GM18499 (cell line): ENCODE results near the gene KRTAP12-4.
"Not testable (repeated sequence)": the region's sequence is repeated elsewhere in the genome, so short reads cannot be mapped to it uniquely, and the experiment has no call there.

Experiments used
- ATAC-seq: cut with Tn5 transposase; IDR thresholded peaks from one replicate; pipeline ENCODE4 v1.9.1; 2021; ENCODE audit warnings: moderate number of reproducible peaks; ENCODE audit not compliant: insufficient read depth, unreplicated experiment

The KRTAP12-4 gene

DNA sequence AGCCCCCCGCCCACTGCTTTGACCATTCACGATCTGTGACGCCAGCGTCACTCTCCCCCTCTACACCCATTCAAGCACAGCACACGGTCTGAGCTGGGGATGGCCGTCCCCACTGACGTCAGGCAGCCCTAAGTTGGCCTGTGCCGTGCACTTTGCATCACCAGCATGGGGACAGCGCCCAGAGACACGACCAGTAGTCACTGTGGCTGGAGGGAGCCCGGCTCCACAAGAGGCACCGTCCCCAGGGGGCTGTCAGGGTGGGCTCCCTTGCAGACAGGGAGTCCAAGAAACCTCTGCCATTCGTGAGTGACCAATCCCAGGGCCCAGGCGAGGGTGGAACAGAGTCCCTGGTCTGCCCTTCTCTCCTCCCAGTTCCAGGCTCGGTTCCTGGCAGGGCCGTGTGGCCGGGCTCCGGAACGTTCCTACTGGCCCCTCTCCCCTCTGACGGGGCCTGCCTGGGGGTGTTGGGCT is 40.3 kb downstream of the KRTAP12-4 start:
- ATAC-seq: no peak

DNA sequence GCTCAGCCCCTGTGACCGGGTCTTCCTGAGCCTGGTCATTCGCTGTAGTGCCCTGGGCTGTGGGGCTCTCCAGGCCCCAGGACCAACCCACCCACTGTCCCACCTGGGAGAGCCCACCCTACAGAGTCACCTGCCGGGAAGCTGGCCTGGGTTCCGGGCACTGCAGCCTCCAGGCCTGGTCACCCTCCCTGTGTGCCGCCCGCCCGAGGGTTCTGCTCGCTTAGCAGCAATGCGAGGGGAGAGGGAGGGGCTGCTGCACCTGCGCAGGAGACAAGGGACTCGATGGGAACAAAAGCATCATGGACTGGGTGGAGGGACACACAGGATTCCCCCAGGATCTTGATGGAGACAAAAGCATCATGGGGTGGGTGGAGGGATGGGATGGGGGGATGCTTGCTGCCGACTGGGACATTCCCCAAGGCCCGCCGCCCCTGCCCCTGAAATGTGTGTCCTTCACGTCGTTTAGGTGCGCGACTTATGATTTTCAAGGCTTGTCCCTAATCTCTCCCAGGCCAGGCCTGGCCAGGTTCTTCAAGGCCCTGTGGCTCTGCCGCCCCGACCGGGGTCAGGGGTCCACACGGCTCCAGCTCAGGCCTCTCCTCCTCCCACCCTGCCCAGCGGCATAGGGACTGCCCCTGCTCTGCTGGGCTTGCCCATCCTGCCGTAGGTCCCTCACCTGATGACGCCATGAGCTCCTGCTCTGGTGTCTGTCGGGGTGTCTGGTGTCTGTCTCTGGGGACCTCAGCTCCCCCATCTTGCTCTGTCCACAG is 40.9 kb downstream of the KRTAP12-4 start:
- ATAC-seq: no peak

DNA sequence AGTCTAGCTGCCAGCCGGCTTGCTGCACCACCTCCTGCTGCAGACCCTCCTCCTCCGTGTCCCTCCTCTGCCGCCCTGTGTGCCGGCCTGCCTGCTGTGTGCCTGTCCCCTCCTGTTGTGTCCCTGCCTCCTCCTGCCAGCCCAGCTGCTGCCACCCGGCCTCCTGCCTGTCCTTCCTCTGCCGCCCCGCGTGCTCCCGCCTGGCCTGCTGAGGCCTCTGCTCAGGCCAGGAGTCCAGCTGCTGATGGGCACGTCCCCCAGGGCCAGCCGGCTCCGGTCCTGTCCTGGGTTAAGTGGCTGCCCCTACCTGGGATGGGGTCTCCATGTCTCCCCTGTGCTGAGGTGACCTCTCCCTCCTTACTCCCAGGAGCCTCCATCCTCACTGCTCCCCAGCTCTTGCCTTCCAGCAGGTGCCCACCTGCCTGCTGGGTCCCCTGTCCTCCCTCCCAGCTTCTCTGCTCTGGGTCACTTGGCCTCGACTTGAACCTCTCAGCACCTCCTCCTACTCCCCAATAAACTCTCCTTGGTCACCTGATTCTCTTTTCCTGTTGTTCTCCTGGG is 41.7 kb downstream of the KRTAP12-4 start:
- no peak for ATAC-seq

DNA sequence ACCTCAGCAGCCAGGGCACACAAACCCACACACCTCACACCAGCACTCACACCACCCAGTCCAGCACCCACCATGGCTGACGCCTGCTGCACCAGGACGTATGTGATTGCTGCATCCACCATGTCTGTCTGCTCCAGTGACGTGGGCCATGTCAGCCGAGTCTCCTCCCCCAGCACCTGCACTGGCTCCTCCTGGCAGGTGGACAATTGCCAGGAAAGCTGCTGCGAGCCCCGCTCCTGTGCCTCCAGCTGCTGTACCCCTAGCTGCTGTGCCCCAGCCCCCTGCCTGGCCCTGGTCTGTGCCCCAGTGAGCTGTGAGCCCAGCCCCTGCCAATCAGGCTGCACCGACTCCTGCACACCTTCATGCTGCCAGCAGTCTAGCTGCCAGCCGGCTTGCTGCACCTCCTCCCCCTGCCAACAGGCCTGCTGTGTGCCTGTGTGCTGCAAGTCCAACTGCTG is 42.4 kb downstream of the KRTAP12-4 start, which contains the start of gene KRTAP10-8:
TSS of gene KRTAP10-8 (plus strand) at position 51 of the 458 bp plus-strand sequence. CDS start at position 73, 22 bp downstream.
- ATAC-seq: no peak

DNA sequence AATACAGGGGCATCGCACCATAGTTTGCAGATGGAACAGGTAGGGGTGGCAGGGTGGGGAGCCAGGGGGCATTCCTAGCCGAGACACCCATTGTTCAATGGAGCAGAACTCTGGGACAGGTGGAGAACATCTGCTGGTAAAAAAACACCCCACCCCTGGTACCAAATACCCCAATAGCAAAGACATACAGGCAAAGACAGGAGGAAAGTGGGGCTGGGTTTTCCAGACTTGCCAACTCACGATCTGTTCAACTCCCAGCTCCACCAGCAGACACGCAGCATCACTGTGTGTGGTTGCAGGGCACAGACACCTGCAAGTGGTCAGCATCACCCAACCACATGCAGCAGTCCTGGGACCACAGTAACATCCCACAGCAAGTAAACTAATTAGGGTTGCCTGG is 42.9 kb downstream of the KRTAP12-4 start:
- no peak for ATAC-seq

DNA sequence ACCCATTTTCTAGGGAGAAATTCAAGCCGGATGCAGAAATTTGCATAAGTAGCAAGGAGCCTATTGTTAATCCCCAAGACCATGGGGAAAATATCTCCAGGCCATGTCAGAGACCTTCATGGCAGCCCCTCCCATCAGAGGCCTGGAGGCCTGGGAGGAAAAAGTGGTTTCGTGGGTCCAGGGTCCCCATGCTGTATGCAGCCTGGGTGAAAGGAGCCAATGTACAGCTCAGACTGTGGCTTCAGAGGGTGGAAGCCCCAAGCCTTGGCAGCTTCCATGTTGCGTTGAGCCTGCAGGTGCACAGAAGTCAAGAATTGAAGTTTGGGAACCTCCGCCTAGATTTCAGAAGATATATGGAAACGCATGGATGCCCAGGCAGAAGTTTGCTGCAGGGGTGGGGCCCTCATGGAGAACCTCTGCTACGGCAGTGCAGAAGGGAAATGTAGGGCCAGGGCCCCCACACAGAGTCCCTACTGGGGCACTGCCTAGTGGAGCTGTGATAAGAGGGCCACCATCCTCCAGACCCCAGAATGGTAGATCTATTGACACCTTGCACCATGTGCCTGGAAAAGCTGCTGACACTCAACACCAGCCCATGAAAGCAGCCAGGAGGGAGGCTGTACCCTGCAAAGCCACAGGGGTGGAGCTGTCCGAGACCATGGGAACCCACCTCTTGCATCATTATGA is 44.2 kb downstream of the KRTAP12-4 start:
- ATAC-seq: not testable (repeated sequence)

DNA sequence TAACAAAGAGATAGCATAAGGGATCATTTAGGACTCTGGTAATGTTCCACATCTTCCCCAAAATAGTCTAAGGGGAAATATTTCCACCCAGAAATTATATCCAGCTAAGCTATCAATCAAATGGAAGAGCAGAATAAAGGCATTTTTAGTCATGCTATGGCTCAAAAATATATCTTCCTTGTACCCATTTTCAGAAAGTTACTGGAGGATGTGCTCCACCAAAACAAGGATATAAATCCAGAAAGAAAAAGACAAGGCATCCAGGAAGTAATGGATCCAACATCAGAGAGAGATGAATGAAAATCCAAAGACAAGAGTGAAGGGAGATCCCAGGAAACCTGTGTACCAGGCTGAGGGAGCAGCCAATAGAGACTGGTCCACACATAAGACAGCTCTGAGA is 45.3 kb downstream of the KRTAP12-4 start:
- no peak for ATAC-seq

DNA sequence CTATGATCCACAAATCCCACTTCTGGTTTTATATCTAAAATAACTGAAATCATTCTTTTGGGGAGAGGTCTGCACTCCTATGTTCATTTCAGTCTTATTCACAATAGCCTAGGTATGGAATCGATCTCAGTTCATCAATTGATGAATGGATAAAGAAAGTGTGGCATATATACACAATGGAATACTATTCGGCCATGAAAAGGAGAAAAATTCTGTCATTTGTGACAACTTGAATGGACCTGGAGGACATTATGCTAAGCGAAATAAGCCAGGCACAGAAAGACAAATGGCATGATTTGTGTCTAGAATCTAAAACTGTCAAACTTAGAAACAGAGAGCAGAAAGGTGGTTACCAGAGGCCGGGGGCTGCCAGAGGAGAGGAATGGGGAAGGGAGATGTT is 48.0 kb downstream of the KRTAP12-4 start:
- ATAC-seq: no peak
